BLaER1 treated with 17β-estradiol and CSF1 and Interleukin-3, amounts not matched to agents 10 nM and 100 nM (cell line): ENCODE measurements around the gene TANC1.

Source experiments
- H3K27ac ChIP-seq, 11 experiments: shearing (Covaris generic); formaldehyde crosslinking; 2 replicates each; pipeline ENCODE4 v1.8.1; 2022
- H3K27me3 ChIP-seq, 11 experiments: shearing (Covaris generic); formaldehyde crosslinking; 2 replicates each; pipeline ENCODE4 v1.8.1; 2022
- H3K36me3 ChIP-seq, 11 experiments: shearing (Covaris generic); formaldehyde crosslinking; 2 replicates each; pipeline ENCODE4 v1.8.1; 2022
- H3K4me1 ChIP-seq, 10 experiments: shearing (Covaris generic); formaldehyde crosslinking; 2 replicates each; pipeline ENCODE4 v1.8.1; 2022
- H3K4me2 ChIP-seq, 11 experiments: shearing (Covaris generic); formaldehyde crosslinking; 2 replicates each; pipeline ENCODE4 v1.8.1; 2022
- H3K4me3 ChIP-seq, 10 experiments: shearing (Covaris generic); formaldehyde crosslinking; 2 replicates each; pipeline ENCODE4 v1.8.1; 2022
- H3K9ac ChIP-seq, 11 experiments: shearing (Covaris generic); formaldehyde crosslinking; 2 replicates each; pipeline ENCODE4 v1.8.1; 2022
- H3K9me3 ChIP-seq, 11 experiments: shearing (Covaris generic); formaldehyde crosslinking; replicated peaks in 1 of 11; 2 replicates each; pipeline ENCODE4 v1.8.1; 2022
- H4K20me1 ChIP-seq, 11 experiments: shearing (Covaris generic); formaldehyde crosslinking; 2 replicates each; pipeline ENCODE4 v1.8.1; 2022
- Cebpa-rat ChIP-seq, 11 experiments: shearing (Covaris generic); IDR thresholded peaks; 2 replicates each; pipeline ENCODE4 v1.8.1; 2022

Gene TANC1

GRCh38 chr2:159071190-159071915 lies 102.9 kb downstream of the TANC1 start:
- H3K4me2 ChIP-seq, result no peak overlapping the region
- no peaks in the 10 kb centered on the region for H3K36me3 ChIP-seq
- no peak overlapping the region for H3K9ac ChIP-seq
- H3K4me3 ChIP-seq, result no peak overlapping the region
- H3K27me3 ChIP-seq, result no peaks in the 10 kb centered on the region
- H3K27ac ChIP-seq, result no peak overlapping the region
- no peak for TF ChIP-seq Cebpa-rat (IDR thresholded peaks at IDR 0.05)
- no peaks in the 10 kb centered on the region for H3K9me3 ChIP-seq
- no peaks in the 10 kb centered on the region for H3K4me1 ChIP-seq
- H4K20me1 ChIP-seq, result no peaks in the 10 kb centered on the region

GRCh38 chr2:159072795-159073194 lies 104.4 kb downstream of the TANC1 start:
- Histone ChIP-seq H3K36me3 (no peaks in the 10 kb centered on the region), H3K27me3 (no peaks in the 10 kb centered on the region), H4K20me1 (no peaks in the 10 kb centered on the region), H3K9ac (no peak overlapping the region), H3K4me1 (no peaks in the 10 kb centered on the region), H3K9me3 (no peaks in the 10 kb centered on the region), H3K27ac (no peak overlapping the region), H3K4me3 (no peak overlapping the region), H3K4me2 (no peak overlapping the region)
- TF ChIP-seq Cebpa-rat (IDR thresholded peaks at IDR 0.05), result no peak

- H3K9me3 ChIP-seq, result no peaks in the 10 kb centered on the region; a peak in 1 of 22 replicates
- H4K20me1 ChIP-seq, result no peaks in the 10 kb centered on the region
- no peak overlapping the region for H3K27ac ChIP-seq
- H3K4me2 ChIP-seq, result no peak overlapping the region
- H3K4me3 ChIP-seq, result no peak overlapping the region
- H3K9ac ChIP-seq, result no peak overlapping the region
- H3K4me1 ChIP-seq, result no peaks in the 10 kb centered on the region
- H3K27me3 ChIP-seq, result no peaks in the 10 kb centered on the region
- H3K36me3 ChIP-seq, result no peaks in the 10 kb centered on the region
- no peak for TF ChIP-seq Cebpa-rat (IDR thresholded peaks at IDR 0.05)
Observed at GRCh38 chr2:159073256-159073655, 104.8 kb downstream of the TANC1 start.

GRCh38 chr2:159074605-159075004 lies 106.2 kb downstream of the TANC1 start:
- H3K27ac ChIP-seq, result no peak overlapping the region
- peaks cover 3 to 13% (median 5%) of the 10 kb centered on the region in 11 experiments; a peak in 15 of 22 replicates for H3K9me3 ChIP-seq
- H3K9ac ChIP-seq, result no peak overlapping the region
- H3K36me3 ChIP-seq, result no peaks in the 10 kb centered on the region
- H4K20me1 ChIP-seq, result no peaks in the 10 kb centered on the region
- H3K4me1 ChIP-seq, result no peaks in the 10 kb centered on the region
- no peak overlapping the region for H3K4me2 ChIP-seq
- no peaks in the 10 kb centered on the region for H3K27me3 ChIP-seq
- no peak for TF ChIP-seq Cebpa-rat (IDR thresholded peaks at IDR 0.05)
- no peak overlapping the region for H3K4me3 ChIP-seq

GRCh38 chr2:159075727-159076126 lies 107.3 kb downstream of the TANC1 start:
- Histone ChIP-seq H3K4me2 (no peak overlapping the region), H3K4me3 (no peak overlapping the region), H3K27ac (no peak overlapping the region), H4K20me1 (no peaks in the 10 kb centered on the region), H3K27me3 (no peaks in the 10 kb centered on the region), H3K36me3 (no peaks in the 10 kb centered on the region), H3K9ac (no peak overlapping the region), H3K9me3 (peaks cover 14 to 25% (median 17%) of the 10 kb centered on the region in 11 experiments; a peak in 21 of 22 replicates), H3K4me1 (no peaks in the 10 kb centered on the region)
- no peak for TF ChIP-seq Cebpa-rat (IDR thresholded peaks at IDR 0.05)

GRCh38 chr2:159076241-159076640 lies 107.8 kb downstream of the TANC1 start:
- Histone ChIP-seq H3K9ac (no peak overlapping the region), H3K27ac (no peak overlapping the region), H3K4me1 (no peaks in the 10 kb centered on the region), H3K36me3 (no peaks in the 10 kb centered on the region), H3K9me3 (peaks cover 14 to 30% (median 21%) of the 10 kb centered on the region in 11 experiments; a peak in 21 of 22 replicates), H3K4me2 (no peak overlapping the region), H3K27me3 (no peaks in the 10 kb centered on the region), H3K4me3 (no peak overlapping the region), H4K20me1 (no peaks in the 10 kb centered on the region)
- TF ChIP-seq Cebpa-rat (IDR thresholded peaks at IDR 0.05), result no peak

GRCh38 chr2:159077869-159078268 lies 109.4 kb downstream of the TANC1 start:
- Histone ChIP-seq H3K9ac (no peak overlapping the region), H4K20me1 (no peaks in the 10 kb centered on the region)
- TF ChIP-seq Cebpa-rat (IDR thresholded peaks at IDR 0.05), result no peak

GRCh38 chr2:159078443-159078842 lies 110.0 kb downstream of the TANC1 start:
- Histone ChIP-seq H3K9me3 (peaks cover 14 to 38% (median 21%) of the 10 kb centered on the region in 11 experiments; a peak in 21 of 22 replicates), H3K27me3 (no peaks in the 10 kb centered on the region), H4K20me1 (no peaks in the 10 kb centered on the region), H3K27ac (no peak overlapping the region), H3K9ac (no peak overlapping the region), H3K36me3 (no peaks in the 10 kb centered on the region), H3K4me3 (no peak overlapping the region), H3K4me1 (no peaks in the 10 kb centered on the region), H3K4me2 (no peak overlapping the region)
- TF ChIP-seq Cebpa-rat (IDR thresholded peaks at IDR 0.05), result no peak

More at GRCh38 chr2:159077869-159078268, 109.4 kb downstream of the TANC1 start:
- Histone ChIP-seq H3K27ac (no peak overlapping the region), H3K4me3 (no peak overlapping the region), H3K4me1 (no peaks in the 10 kb centered on the region), H3K4me2 (no peak overlapping the region), H3K36me3 (no peaks in the 10 kb centered on the region), H3K27me3 (no peaks in the 10 kb centered on the region), H3K9me3 (peaks cover 14 to 38% (median 21%) of the 10 kb centered on the region in 11 experiments; a peak in 21 of 22 replicates)

- Histone ChIP-seq H4K20me1 (no peaks in the 10 kb centered on the region), H3K4me2 (no peak overlapping the region), H3K36me3 (no peaks in the 10 kb centered on the region)
Observed at GRCh38 chr2:159080641-159081040, 112.2 kb downstream of the TANC1 start.

GRCh38 chr2:159082119-159082518 lies 113.7 kb downstream of the TANC1 start:
- Histone ChIP-seq H3K27ac (no peak overlapping the region), H3K4me2 (no peak overlapping the region), H4K20me1 (no peaks in the 10 kb centered on the region), H3K9me3 (peaks cover 14 to 38% (median 21%) of the 10 kb centered on the region in 11 experiments; a peak in 21 of 22 replicates), H3K4me3 (no peak overlapping the region), H3K9ac (no peak overlapping the region), H3K36me3 (no peaks in the 10 kb centered on the region), H3K4me1 (no peaks in the 10 kb centered on the region), H3K27me3 (no peaks in the 10 kb centered on the region)
- TF ChIP-seq Cebpa-rat (IDR thresholded peaks at IDR 0.05), result no peak

More at GRCh38 chr2:159080641-159081040, 112.2 kb downstream of the TANC1 start:
- no peaks in the 10 kb centered on the region for H3K4me1 ChIP-seq
- H3K4me3 ChIP-seq, result no peak overlapping the region
- TF ChIP-seq Cebpa-rat (IDR thresholded peaks at IDR 0.05), result no peak
- no peaks in the 10 kb centered on the region for H3K27me3 ChIP-seq
- H3K27ac ChIP-seq, result no peak overlapping the region
- H3K9me3 ChIP-seq, result peaks cover 14 to 38% (median 21%) of the 10 kb centered on the region in 11 experiments; a peak in 21 of 22 replicates
- H3K9ac ChIP-seq, result no peak overlapping the region
